Measurements from ENCODE around the gene CHD5. TPM values are rescaled to one million over a fixed set of nuclear protein-coding genes. Genes with fewer than 3 reads are reported as not detected.

Gene CHD5
- total RNA-seq, 4 donors from 2014 or later, result 0.38 to 0.62 TPM; not detected in 2

DNA sequence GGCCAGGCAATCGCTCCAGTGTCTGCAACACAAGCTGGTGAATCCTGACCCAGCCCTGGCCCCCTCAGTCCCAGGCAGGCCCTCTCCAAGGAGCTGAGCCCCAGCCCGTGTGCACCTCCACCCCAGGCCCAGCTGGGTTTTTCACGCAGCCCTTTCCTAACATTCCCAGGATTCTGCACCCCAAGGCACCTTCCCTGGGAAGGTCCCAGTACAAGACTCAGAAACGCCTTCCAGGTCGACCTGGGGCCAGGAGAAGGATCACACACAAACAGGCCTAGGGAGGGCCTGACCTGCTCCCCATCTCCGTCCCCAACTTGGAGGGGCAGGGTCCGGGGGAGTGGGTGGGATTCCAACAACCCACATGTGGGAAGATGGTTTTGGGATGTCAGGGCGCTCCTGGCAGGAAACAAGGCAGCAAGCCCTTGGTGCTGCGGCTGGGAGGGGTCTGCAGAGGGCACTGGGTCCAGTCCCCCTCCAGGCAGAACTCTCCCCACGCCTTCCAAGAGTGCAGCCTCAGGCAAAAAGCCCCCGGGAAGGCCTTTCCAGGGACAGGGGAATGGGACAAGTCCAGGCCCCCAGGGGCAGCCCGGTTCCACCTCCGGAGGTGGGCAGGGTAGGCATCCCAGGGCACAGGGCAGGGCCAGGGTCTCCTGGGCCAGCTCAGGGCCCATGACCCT lies 76.1 kb downstream of the CHD5 start:
- H3K27me3 ChIP-seq, result peaks cover 0 to 65% (median 0%) of the 10 kb centered on the region in 4 donors
- no peaks in the 10 kb centered on the region for H3K36me3 ChIP-seq
- no peaks in the 10 kb centered on the region for H3K9me3 ChIP-seq
- intact Hi-C loops (cut with DNase I), result no loop called here
- TF ChIP-seq, protein P1, sequence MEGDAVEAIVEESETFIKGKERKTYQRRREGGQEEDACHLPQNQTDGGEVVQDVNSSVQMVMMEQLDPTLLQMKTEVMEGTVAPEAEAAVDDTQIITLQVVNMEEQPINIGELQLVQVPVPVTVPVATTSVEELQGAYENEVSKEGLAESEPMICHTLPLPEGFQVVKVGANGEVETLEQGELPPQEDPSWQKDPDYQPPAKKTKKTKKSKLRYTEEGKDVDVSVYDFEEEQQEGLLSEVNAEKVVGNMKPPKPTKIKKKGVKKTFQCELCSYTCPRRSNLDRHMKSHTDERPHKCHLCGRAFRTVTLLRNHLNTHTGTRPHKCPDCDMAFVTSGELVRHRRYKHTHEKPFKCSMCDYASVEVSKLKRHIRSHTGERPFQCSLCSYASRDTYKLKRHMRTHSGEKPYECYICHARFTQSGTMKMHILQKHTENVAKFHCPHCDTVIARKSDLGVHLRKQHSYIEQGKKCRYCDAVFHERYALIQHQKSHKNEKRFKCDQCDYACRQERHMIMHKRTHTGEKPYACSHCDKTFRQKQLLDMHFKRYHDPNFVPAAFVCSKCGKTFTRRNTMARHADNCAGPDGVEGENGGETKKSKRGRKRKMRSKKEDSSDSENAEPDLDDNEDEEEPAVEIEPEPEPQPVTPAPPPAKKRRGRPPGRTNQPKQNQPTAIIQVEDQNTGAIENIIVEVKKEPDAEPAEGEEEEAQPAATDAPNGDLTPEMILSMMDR (IDR thresholded peaks at IDR 0.05), result no peak
- no peak for TF ChIP-seq POLR2A (IDR thresholded peaks at IDR 0.05)
- DNase-seq, result no peak
- 58 to 66% methylated on average over 6 to 9 of the region's 13 CpGs for WGBS, 2 donors
- H3K4me1 ChIP-seq, result no peaks in the 10 kb centered on the region
- H3K4me3 ChIP-seq, result no peak overlapping the region
- H3K27ac ChIP-seq, result no peak overlapping the region

- Histone ChIP-seq H3K4me3 (no peak overlapping the region), H3K27me3 (peaks cover 0 to 59% (median 0%) of the 10 kb centered on the region in 4 donors), H3K9me3 (no peaks in the 10 kb centered on the region), H3K36me3 (no peaks in the 10 kb centered on the region), H3K27ac (no peak overlapping the region), H3K4me1 (peaks cover 0 to 3% (median 0%) of the 10 kb centered on the region in 3 donors)
- DNase-seq, result no peak
- intact Hi-C loops (cut with DNase I), result no loop called here
- TF ChIP-seq, protein P1 (IDR thresholded peaks at IDR 0.05), result no peak
- no peak for TF ChIP-seq POLR2A (IDR thresholded peaks at IDR 0.05)
- WGBS, 2 donors, result 64% methylated on average over 11 of the region's 22 CpGs; no CpG with 5 or more reads in 1 of the 2 donors
Measured at GRCh38 chr1:6103111-6103853, 76.8 kb downstream of the CHD5 start.

- H3K27ac ChIP-seq, result no peak overlapping the region
- no peaks in the 10 kb centered on the region for H3K36me3 ChIP-seq
- intact Hi-C loops (cut with DNase I), result no loop called here
- 72% methylated on average over 5 of the region's 9 CpGs; no CpG with 5 or more reads in 1 of the 2 donors for WGBS, 2 donors
- H3K4me1 ChIP-seq, result peaks cover 0 to 3% (median 0%) of the 10 kb centered on the region in 3 donors
- peaks cover 0 to 59% (median 0%) of the 10 kb centered on the region in 4 donors for H3K27me3 ChIP-seq
- TF ChIP-seq, protein P1 (IDR thresholded peaks at IDR 0.05), result no peak
- no peak for TF ChIP-seq POLR2A (IDR thresholded peaks at IDR 0.05)
- no peak for DNase-seq
- no peak overlapping the region for H3K4me3 ChIP-seq
- no peaks in the 10 kb centered on the region for H3K9me3 ChIP-seq
Measured at GRCh38 chr1:6102532-6102845, 77.6 kb downstream of the CHD5 start.

DNA sequence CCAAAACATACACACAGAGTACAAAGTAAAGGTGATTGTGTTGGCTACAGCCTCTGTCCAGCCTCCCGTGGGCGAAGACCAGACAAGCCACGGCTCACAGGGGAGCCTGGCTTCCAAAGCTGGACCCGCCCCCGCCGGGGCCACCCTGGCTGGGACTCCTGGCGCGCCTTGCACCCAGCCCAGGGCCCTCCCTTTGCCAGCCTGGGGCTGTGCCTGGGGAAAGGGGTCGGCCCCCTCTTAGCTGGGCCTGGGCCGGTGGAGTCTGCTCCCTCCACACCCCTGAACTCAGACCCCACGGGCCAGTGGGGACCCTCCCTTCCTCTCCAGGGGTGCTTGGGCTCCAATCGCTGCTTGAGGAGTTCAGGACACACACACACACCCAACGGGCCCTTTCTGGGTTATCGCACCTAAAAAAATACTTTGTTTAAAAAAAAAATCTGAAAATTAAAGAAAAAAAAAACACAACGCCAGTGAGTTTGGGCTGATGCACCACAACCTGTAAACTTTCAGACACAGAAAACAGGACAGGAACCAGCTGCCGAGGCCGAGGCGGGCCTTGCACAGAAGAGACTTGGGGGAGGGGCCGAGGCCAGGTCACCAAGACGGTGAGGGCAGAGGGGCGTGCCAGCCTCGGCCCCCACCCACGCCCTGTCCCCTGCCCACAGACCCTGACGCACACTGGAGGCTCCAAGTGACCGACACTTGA lies 78.1 kb downstream of the CHD5 start:
- intact Hi-C loops (cut with DNase I), result no loop called here
- Histone ChIP-seq H3K36me3 (no peaks in the 10 kb centered on the region), H3K9me3 (no peaks in the 10 kb centered on the region), H3K27ac (no peak overlapping the region), H3K4me1 (peaks cover 0 to 3% (median 0%) of the 10 kb centered on the region in 3 donors), H3K27me3 (peaks cover 0 to 59% (median 0%) of the 10 kb centered on the region in 4 donors), H3K4me3 (no peak overlapping the region)
- 28 to 35% methylated on average over 12 to 15 of the region's 25 CpGs for WGBS, 2 donors
- no peak for TF ChIP-seq POLR2A (IDR thresholded peaks at IDR 0.05)
- TF ChIP-seq, protein P1 (IDR thresholded peaks at IDR 0.05), result no peak
- no peak for DNase-seq

Measured in esophagus squamous epithelium (tissue), 5 donors.